ENCODE results near the gene KIRREL3. TPM values are rescaled to one million over a fixed set of nuclear protein-coding genes. Genes with fewer than 3 reads are reported as not detected.

The KIRREL3 gene
- total RNA-seq, 4 donors from 2014 or later = 0.82 to 15.7 (median 1.4) TPM; not detected in 1

DNA sequence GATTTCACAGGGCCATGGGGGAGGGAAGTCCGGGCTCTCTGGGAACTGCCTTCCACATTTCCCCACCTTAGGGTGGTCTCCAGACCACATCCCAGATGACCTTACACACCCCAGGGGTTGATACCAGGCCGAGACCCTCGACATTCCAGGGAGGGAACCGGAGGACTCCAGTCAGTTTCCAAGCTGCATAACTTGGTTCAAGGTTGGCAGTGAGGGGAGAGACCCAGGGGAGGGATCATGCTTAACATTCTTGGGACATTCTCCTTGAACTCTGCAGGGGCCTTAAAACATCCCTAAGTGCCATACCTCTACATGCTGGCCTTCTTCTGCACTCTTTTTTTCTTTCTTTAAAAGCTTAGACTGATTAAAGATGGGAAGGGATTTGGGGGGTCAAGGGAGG lies 394.1 kb downstream of the KIRREL3 start:
- in situ Hi-C loops (cut with MboI; ENCODE audit: low pct_ligation_motif_present in 1 of 4, low pct_unique_long_range_greater_than_20kb in 1 of 4, low sequenced_read_pairs in 3 of 4) = no loop called here
- intact Hi-C loops (cut with DNase I; ENCODE audit: low total_unique reads) = no loop called here

GRCh38 chr11:126604461-126604860 lies 396.1 kb downstream of the KIRREL3 start:
- Histone ChIP-seq H3K9me3 (no peaks in the 10 kb centered on the region), H3K4me3 (no peak overlapping the region), H3K27ac (no peak overlapping the region), H3K27me3 (peaks cover 39% of the 10 kb centered on the region), H3K4me1 (no peaks in the 10 kb centered on the region), H3K36me3 (no peaks in the 10 kb centered on the region)
- WGBS, 2 donors (ENCODE audit: low coverage in 1 of 2) = 73% methylated on average over 7 of the region's 7 CpGs; no CpG with 5 or more reads in 1 of the 2 donors
- DNase-seq = no peak
- TF ChIP-seq EP300 (IDR thresholded peaks at IDR 0.05; ENCODE audit: low read depth) (no peak), POLR2A (IDR thresholded peaks at IDR 0.05) (no peak), POLR2AphosphoS5 (IDR thresholded peaks at IDR 0.05) (no peak)
- TF ChIP-seq, protein P1, sequence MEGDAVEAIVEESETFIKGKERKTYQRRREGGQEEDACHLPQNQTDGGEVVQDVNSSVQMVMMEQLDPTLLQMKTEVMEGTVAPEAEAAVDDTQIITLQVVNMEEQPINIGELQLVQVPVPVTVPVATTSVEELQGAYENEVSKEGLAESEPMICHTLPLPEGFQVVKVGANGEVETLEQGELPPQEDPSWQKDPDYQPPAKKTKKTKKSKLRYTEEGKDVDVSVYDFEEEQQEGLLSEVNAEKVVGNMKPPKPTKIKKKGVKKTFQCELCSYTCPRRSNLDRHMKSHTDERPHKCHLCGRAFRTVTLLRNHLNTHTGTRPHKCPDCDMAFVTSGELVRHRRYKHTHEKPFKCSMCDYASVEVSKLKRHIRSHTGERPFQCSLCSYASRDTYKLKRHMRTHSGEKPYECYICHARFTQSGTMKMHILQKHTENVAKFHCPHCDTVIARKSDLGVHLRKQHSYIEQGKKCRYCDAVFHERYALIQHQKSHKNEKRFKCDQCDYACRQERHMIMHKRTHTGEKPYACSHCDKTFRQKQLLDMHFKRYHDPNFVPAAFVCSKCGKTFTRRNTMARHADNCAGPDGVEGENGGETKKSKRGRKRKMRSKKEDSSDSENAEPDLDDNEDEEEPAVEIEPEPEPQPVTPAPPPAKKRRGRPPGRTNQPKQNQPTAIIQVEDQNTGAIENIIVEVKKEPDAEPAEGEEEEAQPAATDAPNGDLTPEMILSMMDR (IDR thresholded peaks at IDR 0.05) = no peak
- in situ Hi-C loops (cut with MboI; ENCODE audit: low pct_ligation_motif_present in 1 of 4, low pct_unique_long_range_greater_than_20kb in 1 of 4, low sequenced_read_pairs in 3 of 4) (no loop called here), intact Hi-C loops (cut with DNase I; ENCODE audit: low total_unique reads) (no loop called here)

More for the DNA sequence above, 394.1 kb downstream of the KIRREL3 start:
- Histone ChIP-seq H3K4me1 (no peaks in the 10 kb centered on the region), H3K9me3 (no peaks in the 10 kb centered on the region), H3K27ac (no peak overlapping the region), H3K36me3 (no peaks in the 10 kb centered on the region), H3K4me3 (no peak overlapping the region), H3K27me3 (peaks cover 30% of the 10 kb centered on the region)
- DNase-seq = no peak
- 53% methylated on average over 4 of the region's 4 CpGs; no CpG with 5 or more reads in 1 of the 2 donors for WGBS, 2 donors (ENCODE audit: low coverage in 1 of 2)
- no peak for TF ChIP-seq EP300 (IDR thresholded peaks at IDR 0.05; ENCODE audit: low read depth)

GRCh38 chr11:126603486-126603885 lies 397.1 kb downstream of the KIRREL3 start:
- peaks cover 39% of the 10 kb centered on the region for H3K27me3 ChIP-seq
- no peak for DNase-seq
- no peak overlapping the region for H3K4me3 ChIP-seq
- in situ Hi-C loops (cut with MboI; ENCODE audit: low pct_ligation_motif_present in 1 of 4, low pct_unique_long_range_greater_than_20kb in 1 of 4, low sequenced_read_pairs in 3 of 4) (no loop called here), intact Hi-C loops (cut with DNase I; ENCODE audit: low total_unique reads) (no loop called here)
- TF ChIP-seq POLR2AphosphoS5 (IDR thresholded peaks at IDR 0.05) (no peak), POLR2A (IDR thresholded peaks at IDR 0.05) (no peak), EP300 (IDR thresholded peaks at IDR 0.05; ENCODE audit: low read depth) (no peak)
- TF ChIP-seq, protein P1 (IDR thresholded peaks at IDR 0.05) = no peak
- no peak overlapping the region for H3K27ac ChIP-seq
- H3K4me1 ChIP-seq = no peaks in the 10 kb centered on the region
- H3K36me3 ChIP-seq = no peaks in the 10 kb centered on the region
- WGBS, 2 donors (ENCODE audit: low coverage in 1 of 2) = 74 to 100% methylated on average over 2 to 6 of the region's 6 CpGs
- H3K9me3 ChIP-seq = no peaks in the 10 kb centered on the region

DNA sequence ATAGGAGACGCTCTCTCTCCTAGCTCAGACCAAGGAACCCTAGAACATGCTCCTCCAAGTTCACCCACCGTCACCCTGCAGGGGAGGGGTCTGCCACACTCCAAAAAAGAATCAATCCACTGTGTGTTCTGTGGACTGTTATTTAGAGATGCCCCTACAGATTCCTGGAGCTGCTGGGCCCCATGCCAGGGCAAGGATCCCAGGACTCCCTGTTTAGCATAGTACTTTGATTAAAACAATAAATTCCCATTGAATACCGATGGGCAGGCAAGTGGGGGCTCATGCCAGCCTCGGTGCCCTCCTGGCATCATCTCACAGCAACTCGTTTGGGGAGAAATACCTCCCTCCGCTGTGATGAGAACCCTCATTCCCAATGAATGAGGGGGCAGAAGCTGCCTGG lies 397.6 kb downstream of the KIRREL3 start:
- H3K4me1 ChIP-seq = no peaks in the 10 kb centered on the region
- WGBS, 2 donors (ENCODE audit: low coverage in 1 of 2) = 61 to 80% methylated on average over 1 to 6 of the region's 6 CpGs
- in situ Hi-C loops (cut with MboI; ENCODE audit: low pct_ligation_motif_present in 1 of 4, low pct_unique_long_range_greater_than_20kb in 1 of 4, low sequenced_read_pairs in 3 of 4) = no loop called here
- H3K4me3 ChIP-seq = no peak overlapping the region
- H3K27ac ChIP-seq = no peak overlapping the region
- TF ChIP-seq EP300 (IDR thresholded peaks at IDR 0.05; ENCODE audit: low read depth) (no peak), POLR2AphosphoS5 (IDR thresholded peaks at IDR 0.05) (no peak)
- peaks cover 38% of the 10 kb centered on the region for H3K27me3 ChIP-seq
- no peaks in the 10 kb centered on the region for H3K36me3 ChIP-seq
- intact Hi-C loops (cut with DNase I; ENCODE audit: low total_unique reads) = no loop called here
- no peaks in the 10 kb centered on the region for H3K9me3 ChIP-seq
- no peak for DNase-seq

- Histone ChIP-seq H3K4me3 (no peak overlapping the region), H3K4me1 (no peaks in the 10 kb centered on the region), H3K27ac (no peak overlapping the region), H3K27me3 (peaks cover 33% of the 10 kb centered on the region), H3K9me3 (no peaks in the 10 kb centered on the region), H3K36me3 (no peaks in the 10 kb centered on the region)
- in situ Hi-C loops (cut with MboI; ENCODE audit: low pct_ligation_motif_present in 1 of 4, low pct_unique_long_range_greater_than_20kb in 1 of 4, low sequenced_read_pairs in 3 of 4) = no loop called here
- no peak for TF ChIP-seq POLR2A (IDR thresholded peaks at IDR 0.05)
- no peak for TF ChIP-seq EP300 (IDR thresholded peaks at IDR 0.05; ENCODE audit: low read depth)
- TF ChIP-seq POLR2AphosphoS5 (IDR thresholded peaks at IDR 0.05) = no peak
- TF ChIP-seq, protein P1 (IDR thresholded peaks at IDR 0.05) = no peak
- 81% methylated on average over 12 of the region's 12 CpGs; no CpG with 5 or more reads in 1 of the 2 donors for WGBS, 2 donors (ENCODE audit: low coverage in 1 of 2)
- intact Hi-C loops (cut with DNase I; ENCODE audit: low total_unique reads) = no loop called here
- no peak for DNase-seq
Observed at GRCh38 chr11:126602349-126602940, 398.1 kb downstream of the KIRREL3 start.
